H1 (cell line): ENCODE data around the gene MEX3B. TPM values are rescaled to one million over a fixed set of nuclear protein-coding genes. Genes with fewer than 3 reads are reported as not detected.

Experiments
- CTCF ChIA-PET: fragments of 300-600 bp; sonication (Branson Sonifier 250); formaldehyde crosslinking; loops from one replicate; lab custom pipeline; 2021; ENCODE audit not compliant: partially characterized antibody; lab: Charles Lee
- POLR2A ChIA-PET: fragments of 300-600 bp; sonication (Branson Sonifier 250); formaldehyde crosslinking; loops from one replicate; lab custom pipeline; 2021; ENCODE audit warnings: inconsistent platforms; ENCODE audit not compliant: partially characterized antibody; lab: Charles Lee
- DNase-seq, 2 experiments: peaks; one replicate each; pipeline versions ENCODE4 v3.0.0 to v3.0.0-alpha.2; 2010 to 2022; ENCODE audit warnings: low spot score in 2 of 2, low read depth in 1 of 2, mixed read lengths in 1 of 2
- FAIRE-seq: peaks from 2 replicates; lab custom pipeline; 2011; peaks lifted over from hg19 to GRCh38; lab: Jason Lieb, UNC
- H2AFZ ChIP-seq: 2 replicates; pipeline ENCODE4 v1.8.1; 2012; ENCODE audit warnings: low read length, inconsistent platforms
- H2AK5ac ChIP-seq: 2 replicates; pipeline ENCODE4 v1.6.1; 2013; ENCODE audit warnings: low read depth, low read length
- H2BK120ac ChIP-seq: replicated peaks from 2 replicates; pipeline ENCODE3; 2013; ENCODE audit warnings: low read depth, low read length, inconsistent platforms
- H2BK12ac ChIP-seq: 2 replicates; pipeline ENCODE4 v1.6.1; 2013; ENCODE audit warnings: low read depth, low read length
- H2BK15ac ChIP-seq: 2 replicates; pipeline ENCODE4 v1.6.1; 2013; ENCODE audit warnings: low read length
- H2BK20ac ChIP-seq: 2 replicates; pipeline ENCODE4 v1.6.1; 2013; ENCODE audit warnings: low read length
- H2BK5ac ChIP-seq: 2 replicates; pipeline ENCODE4 v1.6.1; 2013; ENCODE audit warnings: low read depth, low read length
- H3K14ac ChIP-seq: 2 replicates; pipeline ENCODE4 v1.6.1; 2013; ENCODE audit warnings: inconsistent platforms; ENCODE audit not compliant: insufficient read length
- H3K18ac ChIP-seq: 2 replicates; pipeline ENCODE4 v1.6.1; 2013; ENCODE audit warnings: low read length; ENCODE audit errors: extremely low read depth
- H3K23ac ChIP-seq: 2 replicates; pipeline ENCODE4 v1.6.1; 2013; ENCODE audit warnings: inconsistent platforms; ENCODE audit not compliant: insufficient read length
- H3K23me2 ChIP-seq: 2 replicates; pipeline ENCODE4 v1.6.1; 2013; ENCODE audit warnings: low read depth, low read length
- H3K27ac ChIP-seq: 2 replicates; pipeline ENCODE4 v1.6.1; 2011; ENCODE audit warnings: low read depth, low read length, inconsistent platforms
- H3K27me3 ChIP-seq, 4 experiments: replicated peaks in 1 of 4; 1 replicate in 1 of 4; 2 replicates in 3 of 4; pipeline versions ENCODE4 v1.6.1 to v1.8.1; 2011 to 2013; ENCODE audit warnings: low read length in 3 of 4, mild to moderate bottlenecking in 3 of 4, inconsistent platforms in 2 of 4, mixed read lengths in 2 of 4, moderate library complexity in 1 of 4; ENCODE audit not compliant: control insufficient read depth in 3 of 4, insufficient read depth in 3 of 4; ENCODE audit errors: extremely low read depth in 1 of 4
- H3K36me3 ChIP-seq, 4 experiments: 2 replicates each; pipeline versions ENCODE4 v1.6.1 to v1.8.1; 2011 to 2013; ENCODE audit warnings: mild to moderate bottlenecking in 4 of 4, low read length in 3 of 4, moderate library complexity in 2 of 4, control low read depth in 1 of 4, inconsistent platforms in 1 of 4; ENCODE audit not compliant: insufficient read depth in 4 of 4, control insufficient read depth in 2 of 4
- H3K4ac ChIP-seq: replicated peaks from 2 replicates; pipeline ENCODE3; 2013; ENCODE audit warnings: low read length, low read depth, mixed read lengths, inconsistent platforms; ENCODE audit not compliant: insufficient read length
- H3K4me1 ChIP-seq, 4 experiments: replicated peaks in 1 of 4; 1 replicate in 1 of 4; 2 replicates in 3 of 4; pipeline versions ENCODE4 v1.6.1 to v1.8.1; 2011 to 2013; ENCODE audit warnings: low read length in 3 of 4, inconsistent platforms in 2 of 4, mixed read lengths in 1 of 4; ENCODE audit not compliant: insufficient read depth in 4 of 4, control insufficient read depth in 3 of 4
- H3K4me2 ChIP-seq, 2 experiments: 2 replicates each; pipeline versions ENCODE4 v1.6.1 to v1.8.1; 2011 to 2013; ENCODE audit warnings: low read depth in 2 of 2, low read length in 2 of 2, control low read depth in 1 of 2, inconsistent platforms in 1 of 2, mild to moderate bottlenecking in 1 of 2; ENCODE audit not compliant: insufficient read depth in 1 of 2
- H3K4me3 ChIP-seq, 4 experiments: fragments of 200-600, 300-600 bp in 1 of 4; sonication (generic), shearing (Covaris generic), sonication (Bioruptor Twin) in 1 of 4; 2 replicates each; pipeline versions ENCODE4 v1.5.1 to v1.8.1; 2011 to 2016; ENCODE audit warnings: low read length in 4 of 4, low read depth in 3 of 4, control low read depth in 2 of 4, inconsistent platforms in 2 of 4, mild to moderate bottlenecking in 2 of 4, mixed read lengths in 1 of 4, moderate library complexity in 1 of 4; ENCODE audit not compliant: insufficient read depth in 2 of 4; ENCODE audit errors: extremely low read depth in 1 of 4
- H3K56ac ChIP-seq: replicated peaks from 2 replicates; pipeline ENCODE3; 2013; ENCODE audit warnings: low read depth, mild to moderate bottlenecking, mixed read lengths, low read length, inconsistent platforms; ENCODE audit not compliant: insufficient read length
- H3K79me1 ChIP-seq: 2 replicates; pipeline ENCODE4 v1.6.1; 2013; ENCODE audit warnings: low read depth, low read length, control low read depth
- H3K79me2 ChIP-seq, 2 experiments: 2 replicates each; pipeline versions ENCODE4 v1.6.1 to v1.8.1; 2012 to 2013; ENCODE audit warnings: low read length in 2 of 2, mild to moderate bottlenecking in 2 of 2, inconsistent platforms in 1 of 2; ENCODE audit not compliant: insufficient read depth in 2 of 2, control insufficient read depth in 1 of 2
- H3K9ac ChIP-seq, 4 experiments: replicated peaks in 1 of 4; 1 replicate in 1 of 4; 2 replicates in 3 of 4; pipeline versions ENCODE4 v1.6.1 to v1.8.1; 2011 to 2013; ENCODE audit warnings: low read depth in 3 of 4, low read length in 3 of 4, control low read depth in 2 of 4, mild to moderate bottlenecking in 2 of 4, moderate library complexity in 2 of 4, inconsistent platforms in 1 of 4; ENCODE audit errors: extremely low read depth in 1 of 4
- H3K9me3 ChIP-seq, 2 experiments: 2 replicates each; pipeline versions ENCODE4 v1.6.1 to v1.8.1; 2012 to 2013; ENCODE audit warnings: mild to moderate bottlenecking in 2 of 2, moderate library complexity in 2 of 2, control low read depth in 1 of 2, inconsistent platforms in 1 of 2, low read depth in 1 of 2, low read length in 1 of 2, mixed read lengths in 1 of 2; ENCODE audit not compliant: insufficient read depth in 2 of 2
- H4K20me1 ChIP-seq, 2 experiments: replicated peaks in 1 of 2; 2 replicates each; pipeline versions ENCODE3 to v1.8.1; 2011 to 2013; ENCODE audit warnings: inconsistent platforms in 2 of 2, low read length in 2 of 2, mild to moderate bottlenecking in 1 of 2; ENCODE audit not compliant: insufficient read depth in 2 of 2, control insufficient read depth in 1 of 2
- H4K5ac ChIP-seq: 2 replicates; pipeline ENCODE4 v1.6.1; 2013; ENCODE audit warnings: low read length, low read depth, mixed read lengths, inconsistent platforms; ENCODE audit not compliant: insufficient read length
- H4K8ac ChIP-seq: 2 replicates; pipeline ENCODE4 v1.8.0; 2013; ENCODE audit warnings: mild to moderate bottlenecking, moderate library complexity, low read length, inconsistent platforms; ENCODE audit not compliant: insufficient read depth; ENCODE audit errors: extremely low read depth
- H4K91ac ChIP-seq: replicated peaks from 2 replicates; pipeline ENCODE3; 2013; ENCODE audit warnings: low read length, mixed read lengths, inconsistent platforms; ENCODE audit not compliant: insufficient read length
- CBX5 ChIP-seq: fragments of 300-800, 300-1000 bp; sonication (generic); IDR thresholded peaks from 2 replicates; pipeline ENCODE4 v1.7.1; 2016; ENCODE audit warnings: antibody characterized with exemption, low read length, low read depth
- CBX8 ChIP-seq: fragments of 300-800, 300-1000 bp; sonication (generic); IDR thresholded peaks from 2 replicates; pipeline ENCODE4 v1.7.1; 2016; ENCODE audit warnings: low read depth, low read length, borderline replicate concordance
- E2F6 ChIP-seq: IDR thresholded peaks from 2 replicates; pipeline ENCODE4 v1.6.1; 2012; ENCODE audit warnings: inconsistent platforms
- GTF2F1 ChIP-seq: IDR thresholded peaks from 2 replicates; pipeline ENCODE4 v1.6.1; 2012; ENCODE audit warnings: low read depth, low read length, improper control_type of control experiment, borderline replicate concordance
- SIRT6 ChIP-seq: IDR thresholded peaks from one replicate; pipeline ENCODE4 v1.7.1; 2012; ENCODE audit warnings: low read length, inconsistent platforms
- SP1 ChIP-seq: IDR thresholded peaks from 2 replicates; pipeline ENCODE4 v1.6.1; 2011; ENCODE audit warnings: low read depth, low read length
- SUZ12 ChIP-seq: fragments of 200-600 bp; sonication (generic); IDR thresholded peaks from 2 replicates; pipeline ENCODE4 v1.6.1; 2012; ENCODE audit warnings: mild to moderate bottlenecking, inconsistent platforms, low read length, moderate library complexity, mixed read lengths
- TBP ChIP-seq: IDR thresholded peaks from 2 replicates; pipeline ENCODE4 v1.6.1; 2011; ENCODE audit warnings: low read depth, low read length, improper control_type of control experiment
- TEAD4 ChIP-seq: IDR thresholded peaks from 2 replicates; pipeline ENCODE4 v1.6.1; 2012; ENCODE audit warnings: low read depth, low read length, inconsistent platforms, mixed read lengths
- YY1 ChIP-seq: IDR thresholded peaks from 2 replicates; pipeline ENCODE4 v1.6.1; 2011; ENCODE audit warnings: low read depth, mild to moderate bottlenecking, low read length
- WGBS, 2 experiments: shearing (Covaris generic) in 1 of 2; methylation state at CpG; one replicate each; pipeline versions ENCODE4 v1.1.6 to v1.1.7; 2013 to 2015; ENCODE audit warnings: low lambda C conversion rate in 2 of 2, mixed read lengths in 2 of 2, inconsistent platforms in 1 of 2, low coverage in 1 of 2, missing lambda C conversion rate in 1 of 2; ENCODE audit not compliant: insufficient replicate concordance in 2 of 2, insufficient coverage in 1 of 2, insufficient read length in 1 of 2; ENCODE audit errors: extremely low coverage in 1 of 2, missing lambda C conversion rate in 1 of 2; 5-methylcytosine and 5-hydroxymethylcytosine counted together
- polyA plus RNA-seq, 7 experiments: library from polyadenylated mRNA; depleted of rRNA in 3 of 7; stranded (reverse) in 5 of 7; unstranded in 2 of 7; fragments of >200 nt in 5 of 7; fragments of 200-250 nt in 2 of 7; gene quantifications; 1 replicate in 5 of 7; 2 replicates in 1 of 7; 4 replicates in 1 of 7; pipeline versions ENCODE4 v1.2.1 to v1.2.3, GENCODE V29; 2011 to 2013; ENCODE audit warnings: missing spikeins in 2 of 7, mixed read lengths in 2 of 7
- total RNA-seq: library from RNA; stranded (reverse); fragmentation: NEBNext Ultra II Directional; extraction: Animal tissue kit (Norgen Biotek cat#: 25700); gene quantifications from 2 replicates; pipeline ENCODE4 v1.2.1, GENCODE V29; 2021

The MEX3B gene
- total and polyA plus RNA-seq, 2 of the 8 experiments (the other 6 are each of a cell fraction or from before 2014, with no cell fraction given), result 8.0 to 15.9 TPM

- H3K27me3 ChIP-seq, result no peaks in the 10 kb centered on the region
- H2BK5ac ChIP-seq, result no peak overlapping the region
- no peak for TF ChIP-seq TEAD4
- TF ChIP-seq SIRT6, result no peak
- TF ChIP-seq CBX8, result no peak
- TF ChIP-seq CBX5, result no peak
- TF ChIP-seq GTF2F1, result no peak
- TF ChIP-seq E2F6, result no peak
- TF ChIP-seq SUZ12, result no peak
- TF ChIP-seq TBP, result no peak
- TF ChIP-seq YY1, result no peak
- no peak for TF ChIP-seq SP1
- TF ChIP-seq, all 59 proteins: peak for 0
- Histone ChIP-seq H3K4ac (no peak overlapping the region), H2AFZ (no peak overlapping the region), H3K4me2 (no peak overlapping the region), H3K4me1 (no peaks in the 10 kb centered on the region), H3K14ac (no peak overlapping the region), H2BK20ac (no peak overlapping the region), H2BK120ac (no peak overlapping the region), H2BK15ac (no peak overlapping the region), H3K36me3 (no peaks in the 10 kb centered on the region), H3K18ac (no peak overlapping the region), H4K20me1 (no peaks in the 10 kb centered on the region), H3K79me1 (no peaks in the 10 kb centered on the region), H3K4me3 (no peak overlapping the region), H4K8ac (no peak overlapping the region), H2AK5ac (no peak overlapping the region), H3K27ac (no peak overlapping the region), H4K5ac (no peak overlapping the region), H3K56ac (no peak overlapping the region), H2BK12ac (no peak overlapping the region), H3K9ac (no peak overlapping the region), H3K9me3 (peaks cover 3 to 4% of the 10 kb centered on the region in 2 experiments; a peak in 1 of 4 replicates), H3K23me2 (no peaks in the 10 kb centered on the region), H3K23ac (no peak overlapping the region), H3K79me2 (no peaks in the 10 kb centered on the region), H4K91ac (no peak overlapping the region)
- WGBS, 2 experiments, result 80% methylated on average over 1 of the region's 1 CpG; no CpG with 5 or more reads in 1 of the 2 experiments
- ChIA-PET POLR2A (no interaction called here), CTCF (interaction anchor here (0.9 to 2.0 kb wide), 2 partner anchors 76 to 156 kb away, joined by 3 to 4 read pairs; no protein-coding TSS in a partner anchor)
- FAIRE-seq (no peak), DNase-seq (no peak)
These were observed 40.6 kb downstream of the MEX3B start for GRCh38 chr15:82005239-82005638.
